Mesangial cell (primary cell): ENCODE results near the gene BABAM2. TPM values are rescaled to one million over a fixed set of nuclear protein-coding genes. Genes with fewer than 3 reads are reported as not detected.

Source experiments
- total RNA-seq: library from RNA; depleted of rRNA; stranded (reverse); fragments of >200 nt; gene quantifications from 2 replicates; pipeline ENCODE4 v1.2.3, GENCODE V29; 2015

Gene BABAM2
- total RNA-seq = 32.3 and 54.4 TPM in 2 replicates

GRCh38 chr2:27890146-27890923 lies at the start of gene BABAM2, which contains the start of gene RBKS:
Gene BABAM2 (plus strand): TSS chr2:27890729. CDS start chr2:27894557, 3,828 bp downstream.
Gene RBKS (minus strand): TSS chr2:27890387. CDS start chr2:27890345, 42 bp downstream.

Other genes with a start within 250 kb of the BABAM2 start
- 15.5 and 23.7 TPM in 2 replicates for gene SUPT7L, start 227.1 kb upstream of the BABAM2 start, total RNA-seq
- gene SLC4A1AP, start 226.8 kb upstream of the BABAM2 start, total RNA-seq = 15.5 and 20.5 TPM in 2 replicates
- gene MRPL33, start 119.0 kb upstream of the BABAM2 start, total RNA-seq = 80.2 and 83.1 TPM in 2 replicates
- 3.4 and 4.4 TPM in 2 replicates for gene RBKS, start 342 bp upstream of the BABAM2 start, total RNA-seq